WTC11 (cell line): ENCODE results near the gene NEK6. TPM values are rescaled to one million over a fixed set of nuclear protein-coding genes. Genes with fewer than 3 reads are reported as not detected.
A peak's percentile ranks its signal among the peaks of the same experiment; 100 is the strongest.

Source experiments
- ATAC-seq: fragments of 200-7000 bp; cut with Tn5 transposase; 2 replicates; pipeline ENCODE4 v1.10.0; 2021; ENCODE audit warnings: mild to moderate bottlenecking, moderate library complexity
- CTCF ChIA-PET: fragments of 300-600 bp; sonication (Branson Sonifier 250); formaldehyde crosslinking; loops from one replicate; lab custom pipeline; 2021; ENCODE audit warnings: antibody characterized with exemption; lab: Charles Lee
- POLR2A ChIA-PET: fragments of 350-600 bp; sonication (Branson Sonifier 250); formaldehyde crosslinking; loops from one replicate; lab custom pipeline; 2021; ENCODE audit warnings: antibody characterized with exemption; lab: Charles Lee
- DNase-seq: peaks from one replicate; pipeline ENCODE4 v3.0.0; 2021; ENCODE audit warnings: low spot score
- H3K27ac Mint-ChIP-seq: 2 replicates; pipeline ENCODE4 v1.8.0; 2021; ENCODE audit warnings: mixed read lengths
- H3K27me3 Mint-ChIP-seq: 2 replicates; pipeline ENCODE4 v1.8.0; 2021; ENCODE audit warnings: low read depth, mild to moderate bottlenecking, moderate library complexity, mixed read lengths
- H3K36me3 Mint-ChIP-seq: 2 replicates; pipeline ENCODE4 v1.8.0; 2021; ENCODE audit warnings: mixed read lengths
- H3K4me1 Mint-ChIP-seq: 2 replicates; pipeline ENCODE4 v1.8.0; 2022; ENCODE audit warnings: mixed read lengths
- H3K4me3 Mint-ChIP-seq: 2 replicates; pipeline ENCODE4 v1.8.0; 2021; ENCODE audit warnings: mild to moderate bottlenecking, moderate library complexity, mixed read lengths
- H3K9me3 Mint-ChIP-seq: 2 replicates; pipeline ENCODE4 v1.8.0; 2021; ENCODE audit warnings: mixed read lengths
- ATF1 ChIP-seq: sonication (generic); formaldehyde crosslinking; IDR thresholded peaks from 2 replicates; pipeline ENCODE4 v1.8.1; 2023; ENCODE audit warnings: mild to moderate bottlenecking, moderate library complexity, missing genetic modification reagents
- ELF4 ChIP-seq: sonication (generic); formaldehyde crosslinking; IDR thresholded peaks from 2 replicates; pipeline ENCODE4 v1.8.1; 2022; ENCODE audit warnings: low read depth, mild to moderate bottlenecking, moderate library complexity, missing genetic modification reagents
- ETV6 ChIP-seq: sonication (generic); formaldehyde crosslinking; IDR thresholded peaks from 2 replicates; pipeline ENCODE4 v1.8.1; 2022; ENCODE audit warnings: mild to moderate bottlenecking, missing genetic modification reagents
- GTF2I ChIP-seq: fragments of 250-450 bp; sonication (Bioruptor Pico); conservative IDR thresholded peaks from 2 replicates; pipeline ENCODE4 v1.4.0; 2021; ENCODE audit warnings: mild to moderate bottlenecking
- MYBL2 ChIP-seq: sonication (generic); formaldehyde crosslinking; IDR thresholded peaks from 2 replicates; pipeline ENCODE4 v1.8.1; 2023; ENCODE audit warnings: mild to moderate bottlenecking, moderate library complexity, missing genetic modification reagents
- NR1H2 ChIP-seq: sonication (generic); formaldehyde crosslinking; IDR thresholded peaks from 2 replicates; pipeline ENCODE4 v1.9.0; 2021; ENCODE audit warnings: mild to moderate bottlenecking, moderate library complexity, missing genetic modification reagents
- TEAD4 ChIP-seq: sonication (generic); formaldehyde crosslinking; IDR thresholded peaks from 2 replicates; pipeline ENCODE4 v1.8.0; 2022; ENCODE audit warnings: mild to moderate bottlenecking, missing genetic modification reagents
- ZBTB43 ChIP-seq: sonication (generic); formaldehyde crosslinking; IDR thresholded peaks from 2 replicates; pipeline ENCODE4 v1.8.1; 2023; ENCODE audit warnings: mild to moderate bottlenecking, missing genetic modification reagents
- ZNF138 ChIP-seq: sonication (generic); formaldehyde crosslinking; conservative IDR thresholded peaks from 2 replicates; pipeline ENCODE4 v1.8.1; 2022; ENCODE audit warnings: mild to moderate bottlenecking, moderate library complexity, missing genetic modification reagents
- ZNF232 ChIP-seq: sonication (generic); formaldehyde crosslinking; IDR thresholded peaks from 2 replicates; pipeline ENCODE4 v1.8.0; 2022; ENCODE audit warnings: mild to moderate bottlenecking, missing genetic modification reagents
- ZNF425 ChIP-seq: fragments of 250-450 bp; sonication (Bioruptor Pico); conservative IDR thresholded peaks from 2 replicates; pipeline ENCODE4 v1.9.0; 2021; ENCODE audit warnings: mild to moderate bottlenecking
- ZNF532 ChIP-seq: fragments of 250-450 bp; sonication (Bioruptor Pico); IDR thresholded peaks from 2 replicates; pipeline ENCODE4 v1.9.0; 2021; ENCODE audit warnings: mild to moderate bottlenecking, borderline replicate concordance
- total RNA-seq: library from RNA; stranded (reverse); gene quantifications from 3 replicates; pipeline ENCODE4 v1.2.3, GENCODE V29; 2021
- TF ChIP-seq, protein P1 (sequence below): fragments of 250-450 bp; sonication (Bioruptor Pico); IDR thresholded peaks from 2 replicates; pipeline ENCODE4 v2.1.2; 2022; ENCODE audit warnings: mild to moderate bottlenecking, moderate library complexity

The NEK6 gene
- total RNA-seq, 1 experiment from 2014 or later: 23.0 TPM

- POLR2A ChIA-PET: no interaction called here
- H3K9me3 Mint-ChIP-seq: no peaks in the 10 kb centered on the region
- TF ChIP-seq GTF2I (CRISPR knock-in tag) (peak; percentile 88), NR1H2 (CRISPR knock-in tag) (no peak)
- TF ChIP-seq, all 79 proteins: peak for 1
- peaks cover 29% of the 10 kb centered on the region for H3K4me1 Mint-ChIP-seq
- no peak overlapping the region for H3K27ac Mint-ChIP-seq
- CTCF ChIA-PET: interaction anchor here (1.9 to 3.1 kb wide), 2 partner anchors 14 to 170 kb away, joined by 9 read pairs; no protein-coding TSS in a partner anchor
- no peak for ATAC-seq
- no peaks in the 10 kb centered on the region for H3K36me3 Mint-ChIP-seq
- H3K27me3 Mint-ChIP-seq: no peaks in the 10 kb centered on the region
- DNase-seq: no peak
- no peak overlapping the region for H3K4me3 Mint-ChIP-seq
Observed at GRCh38 chr9:124296796-124297550, 39.2 kb downstream of the NEK6 start.

GRCh38 chr9:124297551-124297901 is 39.8 kb downstream of the NEK6 start:
- Mint-ChIP-seq H3K9me3 (no peaks in the 10 kb centered on the region), H3K4me3 (no peak overlapping the region), H3K36me3 (no peaks in the 10 kb centered on the region), H3K4me1 (peaks cover 29% of the 10 kb centered on the region), H3K27me3 (no peaks in the 10 kb centered on the region), H3K27ac (no peak overlapping the region)
- ATAC-seq (peak; percentile 67), DNase-seq (peak; percentile 29)
- POLR2A ChIA-PET: no interaction called here
- TF ChIP-seq ZNF425 (CRISPR knock-in tag) (no peak), ZNF532 (CRISPR knock-in tag) (0 out of 2 replicates have a peak, but pooled peaks have one; percentile 47)
- CTCF ChIA-PET: interaction anchor here (1.9 to 3.1 kb wide), 2 partner anchors 14 to 171 kb away, joined by 9 read pairs; no protein-coding TSS in a partner anchor

DNA sequence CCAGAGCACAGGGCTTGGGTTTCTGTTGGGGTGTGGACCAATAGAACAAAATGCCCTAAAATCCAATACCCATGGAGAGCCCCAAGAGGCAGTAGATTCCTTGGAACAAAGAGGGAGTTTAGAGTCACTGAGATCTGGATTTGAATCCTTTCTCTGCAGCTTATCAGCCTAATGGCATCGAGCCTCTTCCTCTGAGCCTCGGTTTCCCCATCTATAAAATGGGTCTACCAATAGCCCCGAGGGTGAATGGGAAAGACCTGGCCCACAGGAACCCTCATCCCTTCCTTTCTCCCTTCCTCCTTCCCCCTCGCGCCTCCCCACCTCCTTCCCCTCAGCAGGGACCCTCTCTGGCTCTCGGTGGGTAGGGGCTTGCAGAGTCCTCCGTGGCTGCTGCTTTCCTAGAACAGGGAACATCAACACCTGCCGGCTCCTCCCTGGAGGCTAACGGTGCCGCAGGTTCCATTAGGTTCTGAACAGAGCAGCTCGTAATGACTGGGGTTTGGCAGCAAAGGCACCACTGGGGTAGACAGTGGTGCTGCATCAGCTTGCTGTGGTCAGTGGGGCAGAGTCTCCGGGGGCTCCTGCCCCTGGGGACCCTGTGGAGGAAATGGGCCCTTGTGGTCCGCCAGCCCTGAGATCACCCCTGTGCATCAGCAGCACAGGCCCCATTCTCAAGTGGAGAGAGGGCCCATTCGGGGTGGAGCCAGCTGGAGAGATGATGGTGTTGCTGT is 40.3 kb downstream of the NEK6 start:
- CTCF ChIA-PET: interaction anchor here (0.7 to 3.1 kb wide), 4 partner anchors 13 to 257 kb away, joined by 3 to 9 read pairs (median 6); no protein-coding TSS in a partner anchor
- Mint-ChIP-seq H3K9me3 (no peaks in the 10 kb centered on the region), H3K4me3 (no peak overlapping the region), H3K27ac (peak overlapping the region; percentile 49; the same call in 1 of the 2 replicates), H3K36me3 (no peaks in the 10 kb centered on the region), H3K27me3 (no peaks in the 10 kb centered on the region), H3K4me1 (peaks cover 24% of the 10 kb centered on the region)
- no peak for DNase-seq
- TF ChIP-seq GTF2I (CRISPR knock-in tag): 0 out of 2 replicates have a peak, but pooled peaks have one; percentile 30
- TF ChIP-seq, protein P1, sequence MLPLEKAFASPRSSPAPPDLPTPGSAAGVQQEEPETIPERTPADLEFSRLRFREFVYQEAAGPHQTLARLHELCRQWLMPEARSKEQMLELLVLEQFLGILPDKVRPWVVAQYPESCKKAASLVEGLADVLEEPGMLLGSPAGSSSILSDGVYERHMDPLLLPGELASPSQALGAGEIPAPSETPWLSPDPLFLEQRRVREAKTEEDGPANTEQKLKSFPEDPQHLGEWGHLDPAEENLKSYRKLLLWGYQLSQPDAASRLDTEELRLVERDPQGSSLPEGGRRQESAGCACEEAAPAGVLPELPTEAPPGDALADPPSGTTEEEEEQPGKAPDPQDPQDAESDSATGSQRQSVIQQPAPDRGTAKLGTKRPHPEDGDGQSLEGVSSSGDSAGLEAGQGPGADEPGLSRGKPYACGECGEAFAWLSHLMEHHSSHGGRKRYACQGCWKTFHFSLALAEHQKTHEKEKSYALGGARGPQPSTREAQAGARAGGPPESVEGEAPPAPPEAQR: no peak
- no peak for ATAC-seq
- POLR2A ChIA-PET: no interaction called here

DNA sequence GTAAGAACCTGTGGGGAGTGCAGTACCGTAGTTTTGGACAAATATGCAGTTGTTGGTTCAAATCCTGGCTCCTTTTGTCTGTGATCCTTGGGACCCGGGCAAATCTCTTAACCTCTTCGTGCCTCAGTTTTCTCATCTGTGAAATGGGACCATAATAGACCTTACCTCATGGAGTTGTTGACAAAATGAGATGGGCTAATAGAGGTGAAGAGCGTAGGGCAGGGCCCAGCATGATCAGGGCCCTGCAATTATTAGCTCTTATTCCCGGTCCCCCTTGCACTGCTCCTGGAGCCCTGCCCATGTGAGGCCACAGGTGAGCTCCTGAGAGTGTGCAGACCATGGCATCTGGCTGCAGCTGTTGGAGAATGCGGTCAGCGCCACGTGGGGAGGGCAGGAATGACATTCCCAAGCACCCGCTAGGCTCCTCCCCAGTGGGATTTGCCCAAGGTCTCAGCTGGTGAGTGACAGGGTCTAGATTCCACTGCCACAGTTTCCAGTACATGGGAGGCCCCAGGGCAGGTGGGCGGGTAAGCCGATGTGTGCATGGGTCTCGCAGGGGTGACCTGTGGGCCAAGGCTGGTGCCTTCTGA is 41.0 kb downstream of the NEK6 start:
- no peak overlapping the region for H3K27ac Mint-ChIP-seq
- POLR2A ChIA-PET: no interaction called here
- no peak for ATAC-seq
- no peak for TF ChIP-seq ZNF232 (CRISPR knock-in tag)
- TF ChIP-seq ATF1 (CRISPR knock-in tag): no peak
- TF ChIP-seq ZBTB43 (CRISPR knock-in tag): no peak
- no peak for TF ChIP-seq MYBL2 (CRISPR knock-in tag)
- no peak for TF ChIP-seq ZNF138 (CRISPR knock-in tag)
- TF ChIP-seq TEAD4 (CRISPR knock-in tag): no peak
- TF ChIP-seq ETV6: no peak
- no peak for TF ChIP-seq ELF4

More for the DNA sequence above, 41.0 kb downstream of the NEK6 start:
- peaks cover 19% of the 10 kb centered on the region for H3K4me1 Mint-ChIP-seq
- CTCF ChIA-PET: interaction anchor here (0.6 to 3.1 kb wide), 5 partner anchors 13 to 258 kb away, joined by 3 to 9 read pairs (median 4); no protein-coding TSS in a partner anchor
- no peak for DNase-seq
- H3K4me3 Mint-ChIP-seq: no peak overlapping the region
- no peaks in the 10 kb centered on the region for H3K36me3 Mint-ChIP-seq
- H3K9me3 Mint-ChIP-seq: no peaks in the 10 kb centered on the region
- H3K27me3 Mint-ChIP-seq: no peaks in the 10 kb centered on the region
